ENCODE results near the gene RNASE11. TPM values are rescaled to one million over a fixed set of nuclear protein-coding genes. Genes with fewer than 3 reads are reported as not detected.
"Not testable (repeated sequence)": the region's sequence is repeated elsewhere in the genome, so short reads cannot be mapped to it uniquely, and the experiment has no call there.

The RNASE11 gene
- total and polyA plus RNA-seq, 10 of the 15 experiments (the other 5 are each of a cell fraction or from before 2014, with no cell fraction given), result not detected

DNA sequence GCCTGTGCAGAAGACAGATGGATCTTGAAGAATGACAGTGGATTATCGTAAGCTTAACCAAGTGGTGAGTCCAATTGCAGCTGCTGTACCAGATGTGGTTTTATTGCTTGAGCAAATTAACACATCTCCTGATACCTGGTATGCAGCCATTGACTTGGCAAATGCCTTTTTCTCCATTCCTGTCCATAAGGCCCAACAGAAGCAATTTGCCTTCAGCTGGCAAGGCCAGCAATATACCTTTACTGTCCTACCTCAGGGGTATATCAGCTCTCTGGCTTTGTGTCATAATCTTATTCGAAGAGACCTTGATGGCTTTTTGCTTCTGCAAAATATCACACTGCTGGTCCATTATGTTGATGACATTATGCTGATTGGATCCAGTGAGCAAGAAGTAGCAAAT is 17.9 kb downstream of the RNASE11 start:
- POLR2A ChIA-PET; H3K27me3 ChIP-seq (replicated peaks in 1 of 2; ENCODE audit: control insufficient read depth in 2 of 2, insufficient read depth in 2 of 2, low read length in 1 of 2); BruUV-seq (replicated peaks); H3K4me2 ChIP-seq (ENCODE audit: control insufficient read depth, insufficient read depth); FAIRE-seq; in situ Hi-C loops (cut with MboI); H3K27ac ChIP-seq (ENCODE audit: control insufficient read depth, insufficient read depth); intact Hi-C loops (cut with micrococcal nuclease; ENCODE audit: unreplicated experiment); H3K79me2 ChIP-seq (ENCODE audit: control insufficient read depth, insufficient read depth, low read length); H4K20me1 ChIP-seq (ENCODE audit: control insufficient read depth, insufficient read depth); H3K9me3 ChIP-seq (replicated peaks; ENCODE audit: control insufficient read depth, insufficient read depth, low read length); H3K4me3 ChIP-seq; CTCF ChIA-PET; H3K9ac ChIP-seq (ENCODE audit: control insufficient read depth, insufficient read depth, low read length); H3K36me3 ChIP-seq (ENCODE audit: control insufficient read depth in 2 of 2, insufficient read depth in 2 of 2, low read length in 1 of 2); H2AFZ ChIP-seq (ENCODE audit: control insufficient read depth, low read depth, low read length); SMC1A ChIA-PET (ENCODE audit: uncharacterized antibody, unreplicated experiment); DNase-seq (ENCODE audit: low read depth, low spot score); H3K4me1 ChIP-seq (ENCODE audit: control insufficient read depth, insufficient read depth, low read length); ATAC-seq; RAD21 ChIA-PET (ENCODE audit: unreplicated experiment): not testable (repeated sequence)
- 16% methylated on average over 2 of the region's 2 CpGs for WGBS (ENCODE audit: insufficient coverage, insufficient replicate concordance, low lambda C conversion rate, missing lambda C conversion rate)

DNA sequence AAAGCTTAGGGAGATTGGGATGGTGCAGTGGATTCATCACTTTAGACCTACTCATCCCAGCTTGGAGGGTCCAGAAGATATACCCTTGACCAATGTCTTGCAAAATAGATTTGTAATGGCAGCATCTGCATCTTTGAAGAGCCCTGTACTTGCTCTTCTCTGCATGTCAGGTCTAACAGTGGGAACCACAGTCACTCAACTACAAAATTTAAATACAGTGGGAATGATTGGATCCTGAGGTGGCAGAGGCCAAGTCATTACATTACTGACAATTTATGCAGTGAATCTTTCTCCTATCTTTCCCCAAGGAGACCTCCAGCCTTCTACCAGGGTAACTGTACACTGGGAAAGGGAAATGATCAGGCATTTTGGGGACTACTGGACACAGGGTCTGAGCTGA is 18.7 kb downstream of the RNASE11 start:
- no peaks in the 10 kb centered on the region for H3K27me3 ChIP-seq (replicated peaks in 1 of 2; ENCODE audit: control insufficient read depth in 2 of 2, insufficient read depth in 2 of 2, low read length in 1 of 2)
- H3K9ac ChIP-seq (ENCODE audit: control insufficient read depth, insufficient read depth, low read length), result no peak overlapping the region
- H2AFZ ChIP-seq (ENCODE audit: control insufficient read depth, low read depth, low read length), result no peak overlapping the region
- in situ Hi-C loops (cut with MboI), result no loop called here
- ChIA-PET POLR2A (no interaction called here), SMC1A (ENCODE audit: uncharacterized antibody, unreplicated experiment) (no interaction called here), RAD21 (ENCODE audit: unreplicated experiment) (no interaction called here), CTCF (interaction anchor here (1.2 kb wide), 1 partner anchor 36 kb away, joined by 3 read pairs; no protein-coding TSS in a partner anchor)
- no peak overlapping the region for H3K27ac ChIP-seq (ENCODE audit: control insufficient read depth, insufficient read depth)
- no TSS peak for BruUV-seq (replicated peaks)
- H3K9me3 ChIP-seq (replicated peaks; ENCODE audit: control insufficient read depth, insufficient read depth, low read length), result no peaks in the 10 kb centered on the region; the same call in 1 of the 3 replicates
- intact Hi-C loops (cut with micrococcal nuclease; ENCODE audit: unreplicated experiment), result no loop called here
- FAIRE-seq (no peak), DNase-seq (ENCODE audit: low read depth, low spot score) (no peak), ATAC-seq (no peak)
- H4K20me1 ChIP-seq (ENCODE audit: control insufficient read depth, insufficient read depth), result no peaks in the 10 kb centered on the region
- TF ChIP-seq, protein P1, sequence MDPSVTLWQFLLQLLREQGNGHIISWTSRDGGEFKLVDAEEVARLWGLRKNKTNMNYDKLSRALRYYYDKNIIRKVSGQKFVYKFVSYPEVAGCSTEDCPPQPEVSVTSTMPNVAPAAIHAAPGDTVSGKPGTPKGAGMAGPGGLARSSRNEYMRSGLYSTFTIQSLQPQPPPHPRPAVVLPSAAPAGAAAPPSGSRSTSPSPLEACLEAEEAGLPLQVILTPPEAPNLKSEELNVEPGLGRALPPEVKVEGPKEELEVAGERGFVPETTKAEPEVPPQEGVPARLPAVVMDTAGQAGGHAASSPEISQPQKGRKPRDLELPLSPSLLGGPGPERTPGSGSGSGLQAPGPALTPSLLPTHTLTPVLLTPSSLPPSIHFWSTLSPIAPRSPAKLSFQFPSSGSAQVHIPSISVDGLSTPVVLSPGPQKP (IDR thresholded peaks at IDR 0.05; ENCODE audit: low read depth, low read length), result no peak
- no peak for TF ChIP-seq DPF2 (IDR thresholded peaks at IDR 0.05)
- H3K4me2 ChIP-seq (ENCODE audit: control insufficient read depth, insufficient read depth), result no peak overlapping the region
- H3K4me1 ChIP-seq (ENCODE audit: control insufficient read depth, insufficient read depth, low read length), result no peaks in the 10 kb centered on the region
- no peak overlapping the region for H3K4me3 ChIP-seq
- H3K79me2 ChIP-seq (ENCODE audit: control insufficient read depth, insufficient read depth, low read length), result no peaks in the 10 kb centered on the region
- H3K36me3 ChIP-seq (ENCODE audit: control insufficient read depth in 2 of 2, insufficient read depth in 2 of 2, low read length in 1 of 2), result no peaks in the 10 kb centered on the region
